Measurements from ENCODE around the gene IGSF22.

IGSF22 gene

DNA sequence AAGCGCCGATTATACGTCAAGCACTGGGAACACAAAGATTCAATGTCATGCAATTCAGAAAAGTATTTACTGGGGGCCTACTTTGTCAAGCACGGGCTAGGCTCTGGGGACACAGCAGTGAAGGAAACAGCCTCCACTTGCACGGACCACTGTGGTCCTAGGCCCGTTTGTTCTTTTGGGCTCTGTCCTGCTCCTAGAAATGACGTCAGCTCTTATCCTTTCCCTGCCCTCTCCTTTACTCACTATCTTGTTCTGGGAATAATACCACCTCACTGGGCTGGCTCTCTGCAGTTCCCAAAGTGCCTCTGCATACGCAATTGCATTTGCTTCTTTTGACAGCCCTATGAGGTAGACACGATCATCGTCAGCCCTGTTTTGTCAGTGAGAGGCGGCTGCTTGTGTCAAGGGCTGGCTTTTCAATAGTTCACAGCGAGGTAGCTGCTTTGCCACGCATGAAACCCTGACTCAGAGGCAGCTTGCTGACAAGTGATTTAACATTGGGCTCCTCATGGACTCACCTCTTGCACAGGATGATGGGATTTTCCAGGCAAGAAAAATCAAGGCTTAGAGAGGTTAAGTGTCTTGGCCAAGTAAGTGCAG is 22.9 kb upstream of the IGSF22 start:
- no peak overlapping the region for H3K4me3 ChIP-seq (ENCODE audit: low read depth, low read length)
- DNase-seq (ENCODE audit: low read depth): no peak
- no peak for TF ChIP-seq CTCF (IDR thresholded peaks at IDR 0.05; ENCODE audit: low read depth, low read length, missing control alignments)

GRCh38 chr11:18745251-18745650 is 19.3 kb upstream of the IGSF22 start:
- no peak for DNase-seq (ENCODE audit: low read depth)
- no peak overlapping the region for H3K4me3 ChIP-seq (ENCODE audit: low read depth, low read length)
- TF ChIP-seq CTCF (IDR thresholded peaks at IDR 0.05; ENCODE audit: low read depth, low read length, missing control alignments): no peak

DNA sequence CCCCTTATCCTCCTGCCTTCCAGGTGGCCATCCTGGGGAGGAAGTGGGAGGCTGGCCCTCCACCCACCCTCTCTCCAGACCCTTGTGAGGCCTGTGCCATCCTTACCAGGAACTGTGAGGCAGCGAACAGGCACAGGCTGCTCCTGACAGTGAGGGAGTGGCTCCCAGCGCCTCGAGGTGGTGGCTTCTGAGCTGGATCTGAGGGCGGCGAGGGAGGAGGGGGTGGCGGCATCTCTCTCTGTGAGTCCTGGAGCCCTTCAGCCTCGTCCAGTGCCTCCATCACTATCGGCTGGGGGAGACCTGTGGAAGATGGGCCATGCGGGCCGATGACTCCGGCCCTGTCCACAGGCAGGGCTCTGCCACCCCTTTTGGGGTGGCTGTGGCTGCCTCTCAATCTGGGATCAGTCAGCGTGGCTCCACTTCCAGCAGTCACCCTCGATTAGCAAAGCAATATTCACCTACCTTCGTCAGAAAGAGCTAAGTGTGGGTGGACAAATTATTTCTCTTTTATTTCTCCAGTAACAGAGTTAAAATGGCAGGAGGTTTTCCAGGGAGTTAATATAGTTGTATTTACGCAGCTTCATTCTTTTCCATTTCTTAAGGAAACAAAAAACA is 18.0 kb upstream of the IGSF22 start:
- no peak for TF ChIP-seq CTCF (IDR thresholded peaks at IDR 0.05; ENCODE audit: low read depth, low read length, missing control alignments)
- no peak overlapping the region for H3K4me3 ChIP-seq (ENCODE audit: low read depth, low read length)
- DNase-seq (ENCODE audit: low read depth): no peak

- H3K4me3 ChIP-seq (ENCODE audit: low read depth, low read length): no peak overlapping the region
- no peak for DNase-seq (ENCODE audit: low read depth)
- TF ChIP-seq CTCF (IDR thresholded peaks at IDR 0.05; ENCODE audit: low read depth, low read length, missing control alignments): no peak
Measured at GRCh38 chr11:18743365-18743764, 17.4 kb upstream of the IGSF22 start.

- no peak for TF ChIP-seq CTCF (IDR thresholded peaks at IDR 0.05; ENCODE audit: low read depth, low read length, missing control alignments)
- no peak for DNase-seq (ENCODE audit: low read depth)
- no peak overlapping the region for H3K4me3 ChIP-seq (ENCODE audit: low read depth, low read length)
Measured at GRCh38 chr11:18741783-18742182, 15.8 kb upstream of the IGSF22 start.

GRCh38 chr11:18739685-18740084 is 13.7 kb upstream of the IGSF22 start:
- no peak overlapping the region for H3K4me3 ChIP-seq (ENCODE audit: low read depth, low read length)
- no peak for TF ChIP-seq CTCF (IDR thresholded peaks at IDR 0.05; ENCODE audit: low read depth, low read length, missing control alignments)
- DNase-seq (ENCODE audit: low read depth): no peak

- DNase-seq (ENCODE audit: low read depth): no peak
- TF ChIP-seq CTCF (IDR thresholded peaks at IDR 0.05; ENCODE audit: low read depth, low read length, missing control alignments): no peak
- no peak overlapping the region for H3K4me3 ChIP-seq (ENCODE audit: low read depth, low read length)
Measured at GRCh38 chr11:18737642-18738041, 11.7 kb upstream of the IGSF22 start.

Measured in GM12864 (cell line).